ENCODE data around the gene CASS4. TPM values are rescaled to one million over a fixed set of nuclear protein-coding genes. Genes with fewer than 3 reads are reported as not detected.

The CASS4 gene
- total RNA-seq, 4 donors from 2014 or later = 1.1 to 1.4 (median 1.1) TPM; not detected in 1

GRCh38 chr20:56487216-56487615, 75.2 kb downstream of the CASS4 start:
- H3K4me1 ChIP-seq = no peaks in the 10 kb centered on the region
- no peak for TF ChIP-seq CTCF (IDR thresholded peaks at IDR 0.05)
- no peak for TF ChIP-seq POLR2AphosphoS5 (IDR thresholded peaks at IDR 0.05)
- no peak for TF ChIP-seq EP300 (IDR thresholded peaks at IDR 0.05; ENCODE audit: low read depth)
- no peak for TF ChIP-seq POLR2A (IDR thresholded peaks at IDR 0.05)
- intact Hi-C loops (cut with DNase I; ENCODE audit: low total_unique reads) = no loop called here
- no peaks in the 10 kb centered on the region for H3K27me3 ChIP-seq
- no peak overlapping the region for H3K27ac ChIP-seq
- DNase-seq = no peak
- no peak overlapping the region for H3K4me3 ChIP-seq
- in situ Hi-C loops (cut with MboI; ENCODE audit: low pct_ligation_motif_present in 1 of 4, low pct_unique_long_range_greater_than_20kb in 1 of 4, low sequenced_read_pairs in 3 of 4) = no loop called here
- H3K36me3 ChIP-seq = peaks cover 0 to 34% (median 9%) of the 10 kb centered on the region in 4 donors
- WGBS, 2 donors (ENCODE audit: low coverage in 1 of 2) = 89 to 91% methylated on average over 8 to 11 of the region's 11 CpGs
- no peaks in the 10 kb centered on the region for H3K9me3 ChIP-seq

- intact Hi-C loops (cut with DNase I; ENCODE audit: low total_unique reads) (no loop called here), in situ Hi-C loops (cut with MboI; ENCODE audit: low pct_ligation_motif_present in 1 of 4, low pct_unique_long_range_greater_than_20kb in 1 of 4, low sequenced_read_pairs in 3 of 4) (no loop called here)
- Histone ChIP-seq H3K27me3 (no peaks in the 10 kb centered on the region), H3K36me3 (peaks cover 0 to 35% (median 8%) of the 10 kb centered on the region in 4 donors), H3K4me3 (no peak overlapping the region), H3K9me3 (no peaks in the 10 kb centered on the region), H3K27ac (no peak overlapping the region), H3K4me1 (no peaks in the 10 kb centered on the region)
- TF ChIP-seq POLR2AphosphoS5 (IDR thresholded peaks at IDR 0.05) (no peak), EP300 (IDR thresholded peaks at IDR 0.05; ENCODE audit: low read depth) (no peak), POLR2A (IDR thresholded peaks at IDR 0.05) (no peak), CTCF (IDR thresholded peaks at IDR 0.05) (no peak)
- 98 to 100% methylated on average over 5 of the region's 5 CpGs for WGBS, 2 donors (ENCODE audit: low coverage in 1 of 2)
- no peak for DNase-seq
Measured at GRCh38 chr20:56488566-56488965, 76.5 kb downstream of the CASS4 start.

- H3K36me3 ChIP-seq = peaks cover 0 to 12% (median 0%) of the 10 kb centered on the region in 4 donors
- intact Hi-C loops (cut with DNase I; ENCODE audit: low total_unique reads) (no loop called here), in situ Hi-C loops (cut with MboI; ENCODE audit: low pct_ligation_motif_present in 1 of 4, low pct_unique_long_range_greater_than_20kb in 1 of 4, low sequenced_read_pairs in 3 of 4) (no loop called here)
- H3K27me3 ChIP-seq = no peaks in the 10 kb centered on the region
- H3K4me1 ChIP-seq = no peaks in the 10 kb centered on the region
- H3K9me3 ChIP-seq = no peaks in the 10 kb centered on the region
- no peak for DNase-seq
- H3K27ac ChIP-seq = no peak overlapping the region
- TF ChIP-seq CTCF (IDR thresholded peaks at IDR 0.05) (no peak), EP300 (IDR thresholded peaks at IDR 0.05; ENCODE audit: low read depth) (no peak), POLR2AphosphoS5 (IDR thresholded peaks at IDR 0.05) (no peak), POLR2A (IDR thresholded peaks at IDR 0.05) (no peak)
- 93 to 98% methylated on average over 1 of the region's 1 CpG for WGBS, 2 donors (ENCODE audit: low coverage in 1 of 2)
- no peak overlapping the region for H3K4me3 ChIP-seq
Measured at GRCh38 chr20:56501116-56501515, 89.1 kb downstream of the CASS4 start.

- no peak for TF ChIP-seq POLR2AphosphoS5 (IDR thresholded peaks at IDR 0.05)
- TF ChIP-seq CTCF (IDR thresholded peaks at IDR 0.05) = no peak
- TF ChIP-seq POLR2A (IDR thresholded peaks at IDR 0.05) = no peak
- TF ChIP-seq EP300 (IDR thresholded peaks at IDR 0.05; ENCODE audit: low read depth) = no peak
- intact Hi-C loops (cut with DNase I; ENCODE audit: low total_unique reads) (no loop called here), in situ Hi-C loops (cut with MboI; ENCODE audit: low pct_ligation_motif_present in 1 of 4, low pct_unique_long_range_greater_than_20kb in 1 of 4, low sequenced_read_pairs in 3 of 4) (no loop called here)
- no peaks in the 10 kb centered on the region for H3K4me1 ChIP-seq
- H3K27ac ChIP-seq = no peak overlapping the region
- no peaks in the 10 kb centered on the region for H3K36me3 ChIP-seq
- DNase-seq = no peak
- H3K27me3 ChIP-seq = no peaks in the 10 kb centered on the region
- no peaks in the 10 kb centered on the region for H3K9me3 ChIP-seq
- WGBS, 2 donors (ENCODE audit: low coverage in 1 of 2) = 96% methylated on average over 8 of the region's 8 CpGs; no CpG with 5 or more reads in 1 of the 2 donors
- H3K4me3 ChIP-seq = no peak overlapping the region
Measured at GRCh38 chr20:56503916-56504315, 91.9 kb downstream of the CASS4 start.

Measured in transverse colon (tissue), 4 donors.